Bone marrow (tissue), 2 donors: ENCODE data around the gene LCORL.
A peak's percentile ranks its signal among the peaks of the same experiment; 100 is the strongest.
"Not testable (repeated sequence)": the region's sequence is repeated elsewhere in the genome, so short reads cannot be mapped to it uniquely, and the experiment has no call there.

Experiments
- DNase-seq, 2 donors: peaks; one replicate each; lab custom pipeline; 2025; lab: John Stamatoyannopoulos, UW

Gene LCORL

DNA sequence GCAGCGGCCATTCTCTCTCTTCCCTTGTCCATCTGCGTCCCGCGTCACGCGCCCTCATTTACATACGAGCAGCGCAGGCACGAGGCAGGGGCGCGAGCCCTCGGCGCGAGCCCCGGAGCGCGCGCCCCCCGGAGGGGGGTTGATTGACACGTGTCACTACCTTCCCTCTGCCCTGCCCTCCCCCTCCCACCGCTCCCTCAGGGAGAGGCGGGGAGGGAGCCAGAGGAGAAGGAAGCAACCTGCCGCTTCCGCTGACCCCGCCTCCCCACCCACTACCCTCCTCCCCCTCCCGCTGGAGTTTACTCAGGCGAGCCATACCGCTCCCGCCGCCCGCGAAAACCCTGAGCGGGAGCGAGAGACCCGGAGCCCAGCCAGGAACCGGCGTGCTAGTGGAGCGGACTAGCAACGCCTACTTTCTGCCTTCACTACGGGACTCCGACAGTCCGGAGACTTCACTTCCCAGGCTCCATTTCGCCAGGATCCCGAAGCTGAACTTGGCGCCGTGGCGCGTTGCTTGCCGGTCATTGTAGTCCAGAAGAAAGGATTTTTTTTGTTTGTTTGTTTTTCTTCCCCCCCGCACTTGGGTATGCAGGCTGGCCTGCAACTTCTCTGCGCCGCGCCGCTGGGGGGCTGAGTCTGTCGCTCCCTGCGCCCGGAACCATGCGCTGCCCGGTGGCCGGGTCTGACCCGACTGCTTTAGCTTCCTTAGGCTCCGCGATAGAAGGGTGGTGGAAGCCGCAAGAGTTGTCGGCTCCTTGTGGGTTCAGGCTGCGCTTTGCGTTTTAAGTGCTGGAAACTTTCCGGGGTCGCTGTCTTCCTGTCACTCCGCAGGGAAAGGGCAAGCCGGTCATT, at the start of gene LCORL:
TSS of gene LCORL (minus strand) at position 36 of the 852 bp plus-strand sequence. CDS start at position 32, 4 bp downstream.
- peak; percentile 94 to 96 for DNase-seq

DNA sequence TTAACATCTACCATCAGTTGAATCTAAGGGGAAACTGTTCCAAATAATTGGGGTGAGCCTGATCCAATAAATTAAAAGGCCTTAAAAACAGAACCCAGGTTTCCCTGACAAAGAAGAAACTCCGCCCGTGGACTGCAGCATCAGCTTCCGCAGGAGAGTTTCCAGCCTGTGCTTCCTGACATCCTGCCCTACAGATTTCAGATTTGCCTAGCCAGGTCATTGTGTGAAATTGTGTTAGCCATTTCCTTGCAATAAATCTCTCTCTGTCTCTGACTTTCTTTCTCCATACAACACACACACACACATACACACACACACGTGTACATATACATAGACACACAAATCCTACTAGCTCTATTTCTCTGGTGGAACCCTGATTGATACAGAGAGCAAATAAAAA, 48.3 kb upstream of the LCORL start:
- no peak for DNase-seq

DNA sequence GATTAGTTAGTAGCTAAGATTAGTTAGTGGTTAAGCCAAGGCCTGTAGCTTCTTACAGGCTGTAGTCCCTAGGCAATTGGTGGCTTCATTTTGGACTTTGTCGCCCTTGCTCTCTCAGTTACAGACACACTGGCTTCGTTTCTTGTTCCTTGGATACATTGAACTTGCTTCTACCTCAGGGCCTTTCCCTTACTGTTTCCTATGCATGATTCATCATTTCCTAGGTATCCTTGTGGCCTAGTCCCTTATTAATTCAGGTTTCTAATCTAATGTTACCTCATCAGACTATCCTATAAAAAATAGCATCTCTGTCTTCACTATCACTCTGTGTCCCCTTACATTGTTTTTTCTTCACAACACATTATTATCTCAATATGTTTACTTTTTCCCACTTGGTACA, 45.5 kb upstream of the LCORL start:
- no peak for DNase-seq

DNA sequence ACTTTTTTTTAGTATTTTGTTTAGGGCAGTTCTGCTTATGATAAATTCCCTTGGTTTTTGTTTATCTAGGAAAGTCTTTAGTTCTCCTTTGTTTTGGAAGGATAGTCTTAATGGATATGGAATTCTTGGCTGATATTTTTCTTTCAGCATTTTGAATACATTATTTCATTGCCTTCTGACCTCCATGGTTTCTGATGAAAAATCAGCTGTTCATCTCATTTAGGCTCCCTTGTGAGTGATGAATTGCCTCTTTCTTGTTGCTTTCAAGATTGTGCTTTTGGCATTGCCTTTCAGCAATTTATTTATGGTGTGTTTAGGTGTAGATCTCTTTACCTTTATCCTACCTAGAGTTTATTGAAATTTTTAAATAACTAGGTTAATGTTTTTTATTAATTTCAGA, 41.5 kb upstream of the LCORL start:
- no peak for DNase-seq

DNA sequence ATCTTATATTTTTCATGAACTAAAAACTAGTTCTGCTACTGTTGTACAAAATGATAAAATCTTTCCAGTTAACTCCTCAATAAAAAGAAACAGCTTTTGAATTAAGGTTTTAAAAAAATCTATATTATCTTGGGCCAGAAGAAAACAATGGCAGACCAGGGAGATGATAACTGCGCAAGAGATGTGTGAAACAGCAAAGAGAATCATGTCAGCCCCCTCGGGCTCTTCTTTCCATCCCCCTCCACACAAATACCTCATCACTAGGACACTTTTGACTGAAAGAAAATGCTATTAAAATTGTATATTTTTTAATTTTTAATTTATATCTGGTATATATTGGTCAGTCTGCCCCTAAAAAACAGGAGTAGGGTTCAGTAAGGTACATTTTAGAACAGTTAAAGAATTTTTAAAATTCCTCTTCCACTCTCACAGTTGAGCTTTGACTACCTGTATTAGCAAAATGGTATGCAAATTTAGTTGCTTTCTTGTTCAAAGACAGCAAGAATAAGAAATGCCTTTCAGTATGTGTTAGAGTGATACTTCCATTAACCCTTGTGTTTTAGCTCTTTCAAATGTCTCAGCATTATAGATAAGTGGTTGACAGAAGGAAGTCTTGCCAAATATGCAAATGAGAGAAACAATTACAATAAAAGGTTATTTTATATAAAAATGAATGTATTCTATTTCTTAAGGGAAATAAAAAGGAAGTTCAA, 36.4 kb upstream of the LCORL start:
- no peak for DNase-seq

DNA sequence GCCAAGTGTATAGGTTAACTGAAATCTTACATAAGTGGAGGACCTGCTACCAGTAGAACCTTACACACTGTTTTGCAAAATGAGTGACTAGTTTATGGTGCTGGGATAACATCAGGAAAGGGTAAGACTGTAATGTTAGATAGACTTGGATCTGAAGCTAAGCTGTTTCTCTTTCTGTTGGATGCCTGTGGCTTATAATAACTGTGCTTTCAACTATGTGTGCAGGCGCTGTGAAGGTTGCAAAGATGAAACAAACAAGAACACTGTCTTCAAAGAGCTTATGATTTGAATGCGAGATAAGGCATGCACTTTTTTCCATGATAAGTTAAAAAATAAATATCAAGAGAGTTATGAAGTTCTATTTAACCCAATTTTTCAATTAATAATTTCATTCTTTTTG, 34.5 kb upstream of the LCORL start:
- DNase-seq: no peak

DNA sequence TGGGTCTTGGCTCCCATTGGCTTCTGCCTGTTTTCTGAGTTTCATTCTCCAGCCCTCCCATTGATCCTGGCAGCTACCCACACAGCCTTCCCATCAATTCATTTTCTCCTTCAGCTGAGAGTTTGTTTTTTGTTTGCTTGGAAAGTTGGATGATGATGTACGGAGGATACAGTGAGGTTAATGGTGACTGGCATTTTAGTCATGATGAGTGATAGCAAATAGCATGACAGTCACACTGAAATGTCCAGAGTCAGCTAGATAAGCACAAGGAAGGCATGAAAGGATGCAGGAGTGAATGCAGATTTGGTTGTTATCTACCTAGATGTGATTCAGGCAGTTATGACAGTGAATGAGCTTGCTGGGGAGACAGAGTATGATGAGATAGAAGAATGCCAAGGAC, 30.6 kb upstream of the LCORL start:
- no peak for DNase-seq

DNA sequence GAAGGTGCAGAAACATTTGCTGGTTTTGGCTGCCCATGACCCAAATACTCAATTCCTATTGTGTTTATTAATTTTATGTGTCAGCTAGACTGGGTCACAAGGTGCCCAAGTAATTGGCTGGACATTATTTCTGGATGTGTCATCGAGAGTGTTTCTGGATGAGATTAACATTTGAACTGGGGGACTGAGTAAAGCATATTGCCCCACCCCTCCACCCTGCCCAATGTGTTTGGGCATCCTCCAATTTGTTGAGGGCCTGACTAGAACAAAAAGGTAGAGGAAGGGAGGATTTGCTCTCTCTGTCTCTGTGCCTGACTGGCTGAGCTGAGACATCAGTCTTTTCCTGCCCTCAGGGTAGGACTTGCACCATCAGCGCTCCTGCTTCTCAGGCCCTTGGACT, 29.7 kb upstream of the LCORL start:
- no peak for DNase-seq

DNA sequence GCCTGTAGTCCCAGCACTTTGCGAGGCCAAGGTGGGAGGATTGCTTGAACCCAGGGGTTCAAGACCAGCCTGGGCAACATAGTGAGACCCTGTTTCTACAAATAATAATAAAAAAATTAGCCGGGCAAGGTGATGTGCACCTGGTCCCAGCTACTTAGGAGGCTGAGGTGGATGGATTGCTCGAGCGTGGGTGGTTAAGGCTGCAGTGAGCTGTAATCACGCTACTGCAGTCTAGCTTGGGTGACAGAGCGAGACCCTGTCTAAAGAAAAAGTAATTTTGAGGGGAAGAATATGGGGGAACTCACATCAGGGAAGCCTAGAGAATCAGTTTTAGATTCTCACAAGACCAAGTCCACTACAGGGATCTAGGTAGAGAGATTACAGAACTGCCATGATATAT, 28.9 kb upstream of the LCORL start:
- DNase-seq: no peak

DNA sequence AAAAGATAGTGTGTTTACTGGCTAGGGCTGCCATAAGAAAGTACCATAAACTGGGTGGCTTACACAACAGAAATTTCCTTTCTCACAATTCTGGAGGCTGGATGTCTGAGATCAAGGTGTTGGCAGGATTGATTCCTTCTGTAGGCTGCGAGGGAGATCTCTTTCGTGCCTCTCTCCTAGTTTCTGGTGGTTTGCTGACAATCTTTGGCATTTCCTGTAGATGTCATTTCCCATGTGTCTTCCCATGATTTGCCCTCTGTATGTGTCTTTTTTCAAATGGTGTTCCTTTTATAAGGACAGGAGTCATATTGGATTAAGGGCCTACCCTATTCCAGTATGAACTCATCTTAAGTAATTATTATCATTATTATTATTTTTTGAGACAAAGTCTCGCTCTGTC, 27.9 kb upstream of the LCORL start:
- no peak for DNase-seq

DNA sequence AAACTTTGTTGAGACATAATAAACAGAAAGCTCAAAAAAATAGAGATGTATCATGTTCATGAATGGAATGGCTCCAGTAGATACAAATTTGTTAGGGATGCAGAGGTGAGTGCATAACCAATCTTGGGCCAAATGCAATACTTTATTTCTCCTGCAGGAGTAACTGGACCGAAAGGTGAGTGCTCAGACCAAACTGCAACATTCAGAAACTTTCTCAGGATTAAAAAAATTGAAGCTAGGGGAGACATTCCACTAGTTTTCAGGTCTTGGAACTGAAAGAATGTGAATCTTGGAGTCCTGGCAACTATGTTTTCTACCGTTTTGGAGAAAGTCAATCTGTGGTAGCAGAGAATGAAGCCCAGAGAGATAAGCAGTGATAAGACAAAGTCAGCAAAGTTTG, 21.2 kb upstream of the LCORL start:
- no peak for DNase-seq

DNA sequence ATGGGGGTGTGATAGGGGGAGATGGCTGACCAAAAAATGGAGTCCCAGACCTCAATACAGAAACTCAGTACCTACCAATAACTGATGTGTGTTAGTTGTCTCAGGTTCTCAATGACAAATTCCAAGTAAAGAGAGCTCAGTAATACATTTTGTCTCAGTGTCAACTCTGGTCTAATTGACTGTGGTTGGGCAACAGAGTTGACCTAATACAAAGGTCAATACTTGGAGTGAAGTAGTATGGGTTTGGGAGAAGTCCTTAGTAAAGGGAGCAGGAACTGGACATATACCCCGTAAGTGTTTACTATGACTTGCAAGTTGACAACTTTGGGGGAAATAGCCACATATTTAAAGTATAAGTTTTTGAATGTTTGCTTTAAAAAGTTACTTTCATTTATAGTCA, 20.5 kb upstream of the LCORL start:
- no peak for DNase-seq

DNA sequence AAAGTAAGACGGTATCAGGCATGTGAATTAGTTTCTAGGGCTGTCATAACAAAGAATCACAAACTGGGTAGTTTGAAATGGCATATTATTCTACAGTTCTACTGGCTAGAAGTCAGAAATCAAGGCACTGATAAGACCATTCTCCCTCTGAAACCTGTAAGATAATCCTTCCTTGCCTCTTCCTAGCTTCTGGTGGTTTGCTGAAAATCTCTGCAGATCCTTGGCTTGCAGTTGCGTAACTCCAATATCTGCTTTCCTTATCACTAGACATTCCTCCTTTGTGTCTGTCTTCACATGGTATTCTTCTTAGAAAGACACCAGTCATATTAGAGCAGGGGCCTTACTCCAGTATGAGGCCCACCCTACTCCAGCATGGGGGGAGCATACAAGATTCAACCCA, 19.6 kb upstream of the LCORL start:
- no peak for DNase-seq

DNA sequence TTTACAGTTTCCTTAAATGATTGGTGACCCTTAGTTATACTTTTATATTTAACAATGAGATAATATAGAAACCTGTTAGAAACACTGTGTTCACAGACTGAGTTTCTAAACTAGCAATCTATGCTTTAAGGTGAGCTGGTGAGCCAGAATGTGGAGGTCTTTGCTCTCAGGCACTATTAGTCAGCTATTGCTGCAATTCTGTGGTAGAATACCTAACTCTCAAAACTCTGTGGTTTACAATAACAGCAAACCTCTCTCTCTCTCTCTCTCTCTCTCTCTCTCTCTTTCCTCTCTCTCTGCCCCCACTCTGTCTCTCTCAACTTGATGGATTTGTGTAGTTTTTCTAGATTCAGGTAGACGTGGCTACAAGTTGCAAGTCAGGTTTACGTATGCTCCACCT, 17.6 kb upstream of the LCORL start:
- DNase-seq: no peak

DNA sequence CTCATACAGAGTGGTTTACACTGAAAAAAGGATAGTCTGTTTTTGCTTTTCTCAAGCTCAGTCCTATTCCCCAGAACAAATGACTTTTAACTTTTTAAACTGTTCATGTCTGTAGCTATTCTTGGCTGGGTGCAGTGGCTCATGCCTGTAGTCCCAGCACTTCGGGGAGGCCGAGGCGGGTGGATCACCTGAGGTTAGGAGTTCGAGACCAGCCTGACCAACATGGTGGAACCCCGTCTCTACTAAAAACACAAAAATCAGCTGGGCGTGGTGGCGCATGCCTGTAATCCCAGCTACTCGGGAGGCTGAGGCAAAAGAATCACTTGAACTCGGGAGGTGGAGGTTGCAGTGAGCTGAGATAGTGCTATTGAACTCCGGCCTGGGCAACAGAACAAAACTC, 14.8 kb upstream of the LCORL start:
- DNase-seq: not testable (repeated sequence)

DNA sequence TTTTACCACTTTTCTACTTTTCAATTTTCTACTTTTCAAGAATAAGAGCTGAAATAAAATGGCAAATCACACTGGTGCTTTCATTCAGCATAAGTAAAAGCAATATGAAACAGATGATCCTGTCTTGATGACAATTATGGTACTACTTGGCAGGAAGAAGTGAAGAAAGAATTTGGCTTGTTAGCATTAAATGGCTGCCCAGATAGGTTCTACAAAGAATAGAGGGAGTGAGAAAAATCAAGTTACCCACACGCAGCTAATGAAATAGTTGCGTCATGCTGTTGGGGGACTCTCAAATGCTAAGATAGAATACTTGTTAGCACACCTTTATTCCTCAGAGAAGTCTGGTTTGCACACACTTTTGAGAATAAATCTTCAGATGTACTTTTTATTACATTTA, 12.5 kb upstream of the LCORL start:
- no peak for DNase-seq

DNA sequence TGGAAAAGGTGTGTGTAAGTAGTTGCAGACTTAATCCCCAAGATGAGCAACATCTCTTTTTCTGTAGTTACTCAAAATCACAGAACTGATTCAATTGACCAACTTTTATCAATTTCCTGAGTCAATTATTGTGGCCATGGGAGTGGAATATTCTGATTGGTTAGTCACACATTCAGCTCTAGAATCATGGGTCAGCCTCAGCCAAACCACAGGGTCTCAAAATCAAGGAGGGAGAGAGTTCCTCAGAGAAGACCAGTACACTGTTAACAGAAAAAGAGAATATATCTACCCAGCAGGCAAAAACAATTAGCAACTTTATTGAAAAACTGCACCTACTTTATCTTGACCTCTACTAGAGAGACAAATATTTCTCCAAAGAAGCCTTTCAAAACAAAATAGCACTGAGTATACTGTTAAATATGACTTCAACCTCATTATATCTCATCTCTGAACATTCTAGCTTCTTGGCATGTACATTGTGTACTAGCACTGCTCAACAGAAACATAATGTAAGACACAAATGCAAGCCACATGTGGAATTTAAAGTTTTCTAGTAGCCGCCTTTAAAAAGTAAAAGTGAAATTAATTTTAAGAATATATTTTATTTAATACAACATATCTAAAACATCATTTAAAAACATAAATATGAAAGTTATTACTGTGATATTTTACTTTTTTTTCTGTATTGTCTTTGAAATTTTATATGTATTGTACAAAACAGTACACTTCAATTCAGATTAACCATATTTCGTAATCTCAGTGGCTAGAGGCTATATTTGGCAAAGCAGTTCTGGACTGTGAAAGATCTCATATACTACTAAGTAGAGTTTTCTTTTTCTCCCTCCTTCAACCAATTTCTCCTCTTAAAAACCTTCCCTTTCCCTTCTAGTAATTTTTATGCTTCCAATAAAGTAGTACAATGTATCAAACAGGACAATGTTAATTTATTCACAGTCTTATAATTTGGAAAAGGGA, 11.8 kb upstream of the LCORL start:
- DNase-seq: no peak

DNA sequence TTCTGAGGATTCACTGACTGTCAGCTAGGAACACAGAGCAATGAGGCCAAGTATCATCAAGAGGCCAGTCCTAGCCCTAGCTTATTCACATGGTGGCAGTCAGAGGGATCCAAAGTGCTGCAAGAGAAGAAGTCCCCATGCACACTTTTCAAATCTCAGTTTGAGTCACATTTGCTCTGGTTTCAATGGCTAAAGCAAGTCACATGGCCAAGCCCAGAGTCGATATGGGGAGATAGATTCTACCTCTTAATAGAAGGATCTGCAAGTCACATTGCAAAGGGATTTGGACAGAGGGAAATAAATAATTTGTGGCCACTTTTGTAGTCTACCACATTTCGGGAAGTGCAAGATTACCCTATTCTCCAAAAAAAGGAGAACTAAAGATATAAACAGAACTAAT, 3.7 kb upstream of the LCORL start:
- DNase-seq: no peak

DNA sequence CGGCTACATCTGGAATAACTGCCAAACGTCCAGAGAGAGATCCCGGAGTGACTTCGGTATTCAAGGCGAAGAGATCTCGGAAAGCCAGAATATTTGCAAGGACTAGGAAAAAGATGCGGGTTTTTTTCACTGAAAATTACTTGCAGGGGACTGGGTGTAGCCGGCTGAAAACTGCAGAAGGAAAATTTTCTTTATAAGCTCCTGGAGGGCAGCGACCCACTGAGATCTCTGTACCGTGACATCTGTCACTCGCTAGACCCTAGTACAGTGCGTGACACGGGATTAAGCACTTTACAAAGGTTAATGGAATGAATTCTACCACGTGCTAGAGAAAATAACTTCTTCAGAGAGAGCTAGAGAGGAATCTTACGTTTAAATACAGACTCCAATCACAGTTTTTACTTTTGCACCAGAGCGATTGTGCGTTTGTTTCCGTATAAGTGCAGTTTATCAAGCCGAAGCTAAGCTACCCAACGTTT, 1.1 kb upstream of the LCORL start:
- DNase-seq: no peak

DNA sequence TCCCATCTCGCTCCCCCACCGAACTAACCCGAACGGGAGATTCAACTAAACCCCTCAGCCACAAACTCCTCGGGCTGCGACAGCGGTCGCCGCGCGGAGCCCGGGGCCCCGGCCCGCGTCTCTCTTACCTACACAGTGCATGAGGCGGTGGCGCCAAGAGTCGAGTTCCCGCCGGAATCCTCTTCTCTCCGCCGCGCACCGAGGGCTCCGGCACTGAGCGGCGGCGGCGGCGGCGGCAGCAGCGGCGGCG, 160 bp downstream of the LCORL start:
- no peak for DNase-seq

DNA sequence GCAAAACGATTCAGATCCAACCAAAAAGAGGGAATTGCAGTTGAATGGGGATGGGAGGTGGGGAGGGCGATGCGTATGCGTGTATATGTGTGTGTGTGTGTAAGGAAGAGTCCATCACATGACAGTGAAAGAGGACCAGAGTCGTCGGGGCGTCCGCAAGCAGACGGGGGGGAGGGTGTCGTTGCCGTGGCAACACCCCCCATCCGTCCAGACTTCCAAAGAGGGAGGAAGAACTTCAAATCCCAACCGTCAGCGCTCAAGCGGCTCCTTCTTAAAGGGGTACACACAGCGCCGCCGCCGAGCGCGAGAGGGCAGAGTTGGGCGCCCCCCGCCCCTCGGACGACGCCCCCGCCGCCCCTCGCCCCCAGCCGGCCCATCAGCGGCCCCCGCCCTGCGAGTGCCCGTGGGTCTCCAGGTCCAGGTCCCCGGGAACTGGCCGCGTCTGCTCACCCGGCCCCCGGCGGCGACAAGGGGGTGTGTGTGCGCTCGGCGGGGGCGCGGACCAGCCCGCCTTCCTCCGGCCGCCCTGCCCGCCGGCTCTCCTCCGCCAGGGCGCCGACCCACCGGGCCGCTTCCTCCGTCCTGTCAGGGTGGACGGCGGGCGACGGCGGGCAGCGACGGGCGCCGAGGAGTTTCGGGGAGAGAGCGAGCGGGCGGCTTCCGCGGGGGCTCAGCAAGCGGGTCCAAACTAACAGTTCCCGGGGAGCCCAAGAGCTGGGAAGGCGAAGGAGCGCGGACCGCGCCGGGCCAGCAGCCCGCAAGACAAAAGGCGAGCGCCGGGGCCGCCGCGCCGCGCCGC, 685 bp downstream of the LCORL start:
- DNase-seq: peak; percentile 9 to 57
